ENCODE data around the gene ZNF148.

ZNF148 gene

DNA sequence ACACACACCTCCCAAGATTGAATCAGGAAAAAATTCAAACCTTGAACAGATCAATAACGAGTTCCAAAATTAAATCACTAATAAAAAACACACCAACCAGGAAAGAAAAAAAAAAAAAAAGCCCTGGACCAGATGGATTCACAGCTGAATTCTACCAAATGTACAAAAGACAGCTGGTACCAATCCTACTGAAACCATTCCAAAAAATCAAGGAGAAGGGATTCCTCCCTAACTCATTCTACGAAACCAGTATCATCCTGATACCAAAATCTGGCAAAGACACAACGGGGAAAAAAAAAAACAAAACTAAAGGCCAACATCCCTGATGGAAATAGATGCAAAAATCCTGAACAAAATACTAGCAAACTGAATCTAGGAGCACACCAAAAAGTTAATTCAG lies 108.2 kb downstream of the ZNF148 start:
- no peak for DNase-seq

DNA sequence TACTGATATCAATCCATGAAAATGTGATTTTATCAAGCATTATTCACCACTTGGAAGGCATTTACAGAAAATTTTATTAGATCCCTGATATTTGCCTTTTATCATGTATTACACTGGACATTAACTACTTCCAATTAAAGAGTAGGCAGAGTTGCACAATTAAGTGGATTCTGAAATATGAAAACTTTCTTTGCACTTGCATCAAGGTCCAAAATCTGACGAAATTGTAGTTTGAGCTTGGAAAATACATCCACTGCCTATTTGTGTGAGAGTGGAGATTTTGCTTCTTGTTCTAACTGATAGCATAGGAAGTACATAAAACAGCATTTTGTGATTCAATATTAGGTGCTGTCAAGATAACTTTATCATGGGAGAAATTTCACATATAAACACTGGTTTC lies 113.0 kb downstream of the ZNF148 start:
- DNase-seq, result no peak

DNA sequence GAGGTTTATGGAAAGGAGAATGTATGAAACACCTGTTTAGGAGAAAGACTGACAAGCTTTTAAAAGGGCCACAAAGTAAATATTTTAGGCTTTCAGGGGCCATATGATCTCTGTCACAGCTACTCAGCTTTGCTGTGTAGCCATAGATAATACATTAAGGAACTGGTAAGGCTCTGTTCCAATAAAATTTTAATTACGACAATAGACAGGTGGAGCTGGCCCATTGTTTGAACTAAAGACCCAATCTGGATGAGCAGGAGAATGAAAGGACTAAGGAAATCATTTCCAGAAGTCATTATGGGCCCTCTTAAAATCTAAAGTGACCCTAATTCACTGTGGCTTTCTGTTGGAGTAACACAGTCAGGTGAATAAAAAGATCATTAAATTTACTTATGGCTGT lies 114.1 kb downstream of the ZNF148 start:
- DNase-seq, result no peak

DNA sequence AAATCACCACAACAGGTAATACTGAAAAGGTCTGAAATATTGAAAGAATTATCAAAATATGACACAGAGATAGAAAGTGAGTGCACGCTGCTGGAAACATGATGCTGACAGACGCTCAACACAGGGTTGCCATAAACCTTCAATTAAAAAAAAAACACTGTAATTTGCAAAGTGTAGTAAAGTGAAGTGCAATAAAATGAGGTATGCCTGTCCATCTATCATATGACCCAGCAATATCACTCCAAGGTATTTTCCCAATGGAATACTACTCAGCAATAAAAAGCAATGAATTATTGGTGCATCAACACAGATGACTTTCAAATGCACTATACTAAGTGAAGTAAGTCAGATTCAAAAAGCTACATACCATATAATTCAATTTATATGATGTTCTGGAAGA lies 115.0 kb downstream of the ZNF148 start:
- DNase-seq, result no peak

DNA sequence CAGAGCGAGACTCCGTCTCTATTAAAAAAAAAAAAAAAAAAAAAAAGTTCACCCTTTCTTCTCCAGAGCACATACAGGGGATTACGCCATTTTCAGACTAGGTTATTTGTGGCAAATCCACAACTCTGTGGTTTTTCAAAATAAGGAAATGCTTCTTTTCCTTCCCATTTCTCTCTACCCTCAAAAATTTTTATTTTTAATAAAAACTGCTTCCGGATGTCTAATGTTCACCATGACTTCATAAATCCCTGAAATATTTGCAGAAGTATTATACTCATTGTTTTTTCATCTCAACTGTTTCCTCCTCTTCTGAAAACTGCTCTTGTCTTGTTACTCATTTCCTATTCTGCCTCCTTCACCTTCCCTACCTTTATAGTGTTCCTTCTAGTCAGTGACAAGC lies 117.6 kb downstream of the ZNF148 start:
- no peak for DNase-seq

DNA sequence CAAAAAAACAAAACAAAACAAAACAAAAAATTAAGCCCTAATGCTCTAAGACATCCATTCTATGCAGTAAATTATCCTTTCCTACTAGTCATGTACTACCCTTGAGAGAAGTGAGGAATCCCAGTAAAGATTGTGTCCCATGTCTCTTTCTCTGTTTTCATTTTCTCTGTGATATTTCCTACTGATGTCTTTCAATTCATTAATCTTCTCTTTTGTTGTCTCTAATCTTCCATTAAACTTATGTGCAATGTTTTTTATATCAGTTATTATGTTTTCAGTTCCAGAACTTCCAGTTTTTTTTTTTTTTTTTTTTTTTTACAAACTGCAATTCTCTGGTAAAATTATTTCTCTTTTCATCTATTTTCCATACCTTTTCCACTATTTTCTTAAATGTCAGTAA lies 118.5 kb downstream of the ZNF148 start:
- DNase-seq, result no peak

DNA sequence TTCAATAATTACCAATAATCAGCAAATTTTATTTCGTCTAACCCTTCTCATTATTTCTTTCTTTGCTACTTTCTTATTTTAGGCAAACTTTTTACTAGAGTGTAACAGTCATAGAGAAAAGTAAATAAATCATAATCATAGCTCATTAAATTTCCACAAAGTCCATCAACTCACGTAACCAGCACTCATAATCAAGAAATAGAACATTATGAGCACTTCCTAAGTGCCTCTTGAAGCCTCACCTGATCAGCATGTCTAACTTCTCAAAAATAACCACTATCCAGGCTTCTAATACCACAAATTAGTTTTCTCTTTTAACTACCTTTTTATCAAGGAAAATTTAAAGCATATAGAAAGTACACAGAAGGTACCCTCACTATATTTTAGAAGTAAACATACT lies 124.2 kb downstream of the ZNF148 start:
- DNase-seq, result no peak

DNA sequence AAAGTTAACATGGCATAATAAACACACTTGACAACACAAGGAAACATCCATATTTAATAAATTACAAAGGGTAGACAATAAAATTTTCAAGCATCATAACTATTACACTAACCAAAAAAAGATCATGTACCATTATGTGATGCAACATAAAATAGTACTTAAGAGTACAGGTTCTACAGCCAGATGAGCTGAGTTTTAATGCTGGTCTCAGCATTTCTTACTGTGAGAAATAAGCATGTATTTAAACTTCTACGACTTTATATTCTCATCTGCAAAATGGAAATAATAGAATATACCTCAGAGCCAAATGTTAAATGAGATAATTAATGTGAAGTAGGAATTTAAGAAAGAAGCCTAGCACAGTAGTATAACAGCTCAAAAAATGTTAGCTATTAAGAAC lies 128.9 kb downstream of the ZNF148 start:
- DNase-seq, result no peak

DNA sequence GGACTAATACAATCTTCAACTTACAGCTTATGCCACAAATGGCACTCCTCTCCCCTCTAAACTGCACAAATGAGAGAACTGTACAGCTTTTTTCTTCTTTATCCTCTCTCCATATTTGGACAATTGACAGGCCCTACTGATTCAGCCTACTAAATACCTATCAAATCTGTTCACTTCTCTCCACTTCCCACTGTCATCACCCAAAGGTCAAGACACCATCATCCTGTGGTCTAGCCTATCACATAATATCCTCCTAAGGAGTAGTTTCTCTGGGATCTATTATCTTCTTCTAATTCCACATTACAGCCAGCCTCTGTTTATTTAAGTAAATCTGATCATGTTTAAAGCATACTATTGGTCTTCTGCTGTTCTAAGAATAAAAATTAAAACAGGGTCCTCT lies 129.6 kb downstream of the ZNF148 start:
- DNase-seq, result no peak

DNA sequence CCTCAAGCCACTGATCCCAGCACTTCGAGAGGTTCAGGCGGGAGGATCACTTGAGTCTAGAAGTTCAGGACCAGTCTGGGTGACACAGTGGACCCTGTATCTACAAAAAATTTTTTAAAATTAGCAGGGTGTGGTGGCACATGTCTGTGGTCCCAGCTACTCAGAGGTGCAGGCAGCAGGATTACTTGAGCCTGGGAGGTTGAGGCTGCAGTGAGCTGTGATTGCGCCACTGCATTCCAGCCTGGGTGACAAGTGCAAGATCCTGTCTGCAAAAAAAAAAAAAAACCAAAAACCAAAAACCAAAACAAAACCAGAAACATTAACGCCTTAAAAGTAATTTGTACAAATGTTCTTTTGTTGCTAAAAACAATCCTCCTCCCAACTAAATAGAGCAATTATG lies 134.6 kb downstream of the ZNF148 start:
- DNase-seq, result no peak

DNA sequence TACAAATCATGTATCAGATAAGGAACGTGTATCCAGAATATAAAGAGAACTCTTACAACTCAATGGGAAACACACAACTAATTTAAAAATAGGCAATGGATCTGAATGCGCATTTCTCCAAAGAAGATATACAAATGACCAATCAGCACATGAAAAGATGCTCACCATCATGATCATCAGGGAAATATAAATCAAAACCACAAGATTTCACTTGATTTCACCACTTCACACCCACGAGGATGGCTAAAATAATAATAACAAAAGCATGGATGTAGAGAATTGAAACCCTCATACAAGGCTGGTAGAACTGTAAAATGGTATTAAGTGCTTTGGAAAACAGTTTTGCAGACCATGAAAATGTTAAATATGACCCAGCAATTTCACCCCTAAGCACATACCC lies 135.9 kb downstream of the ZNF148 start:
- no peak for DNase-seq

DNA sequence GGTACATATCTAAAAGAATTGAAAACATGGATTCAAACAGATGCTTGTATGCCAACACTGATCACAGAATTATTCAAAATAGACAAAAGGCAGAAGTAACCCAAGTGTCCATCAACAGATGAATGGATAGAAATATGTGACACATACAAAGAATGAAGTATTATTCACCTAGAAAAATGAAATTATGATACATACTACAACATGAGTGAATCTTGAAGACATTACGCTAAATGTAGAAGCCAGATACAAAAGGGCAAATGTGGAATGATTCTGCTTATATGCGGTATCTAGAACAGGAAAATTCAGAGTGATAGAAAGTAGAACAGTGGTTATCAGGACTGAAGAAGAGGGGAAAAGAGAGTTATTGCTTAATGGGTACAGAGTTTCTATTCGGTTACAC lies 136.4 kb downstream of the ZNF148 start:
- no peak for DNase-seq

DNA sequence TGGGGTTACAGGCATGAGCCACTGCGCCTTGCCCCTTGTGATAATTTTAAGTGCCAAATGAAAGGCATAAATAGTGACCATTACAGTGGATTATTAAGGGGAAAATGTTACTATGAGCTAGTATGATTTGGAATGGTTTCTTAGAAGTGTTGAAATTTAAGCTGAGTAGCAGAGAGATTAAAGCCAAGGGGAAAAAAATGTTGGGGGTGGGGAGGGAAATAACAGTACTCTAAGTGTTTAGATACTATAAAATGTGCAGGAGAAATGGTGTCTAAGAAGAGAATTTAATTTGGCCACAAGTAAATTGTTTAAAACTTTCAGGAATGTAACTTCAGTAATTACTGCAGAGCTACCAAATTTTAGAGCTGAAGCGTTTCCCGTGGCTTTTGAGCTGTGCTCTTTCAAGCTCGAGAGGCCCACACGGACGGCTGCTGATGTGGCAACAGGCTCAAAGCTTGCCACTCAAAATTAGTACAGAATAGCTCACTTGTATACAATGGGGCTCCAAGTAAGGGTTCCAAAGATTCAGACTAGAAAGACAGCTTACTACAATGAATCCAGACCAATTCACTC lies 138.7 kb downstream of the ZNF148 start:
- no peak for DNase-seq

DNA sequence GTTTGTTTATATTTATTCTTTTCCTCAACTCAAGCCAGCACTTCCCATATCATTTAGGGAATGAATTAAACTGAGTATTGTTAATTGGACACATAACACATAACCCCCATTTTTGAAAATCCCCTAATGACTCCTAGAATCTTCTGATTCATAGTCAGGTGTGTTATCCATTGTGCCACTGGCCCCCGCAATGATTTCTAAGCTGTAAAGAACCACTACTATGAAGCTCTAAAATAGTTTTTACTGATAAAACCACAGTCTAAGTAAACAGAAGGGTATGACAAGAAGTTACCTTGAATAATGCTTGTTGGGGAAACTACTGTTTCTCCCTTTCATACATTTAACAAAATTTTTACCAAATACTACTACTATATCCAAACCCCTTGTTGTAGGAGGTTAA lies 140.3 kb downstream of the ZNF148 start:
- no peak for DNase-seq

DNA sequence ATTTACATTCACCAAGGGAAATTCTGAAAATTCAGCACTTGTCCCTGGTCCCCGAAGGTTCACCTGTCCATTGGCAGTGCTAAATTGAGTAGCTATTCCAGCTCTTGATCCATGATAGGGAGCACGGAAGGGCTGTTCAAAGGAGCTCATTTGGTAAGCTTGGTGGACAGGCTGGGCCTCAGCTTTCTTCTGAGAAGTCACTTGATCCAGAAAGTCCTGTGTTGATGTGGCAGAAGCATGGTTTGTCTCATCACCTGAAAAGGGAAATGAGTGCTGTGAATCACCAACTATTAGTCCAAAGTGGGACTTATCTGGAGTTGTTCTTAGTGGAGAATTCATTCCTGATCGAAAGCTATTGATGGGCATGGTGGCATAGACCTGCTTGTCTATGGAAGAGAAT lies 142.7 kb downstream of the ZNF148 start:
- DNase-seq, result no peak

DNA sequence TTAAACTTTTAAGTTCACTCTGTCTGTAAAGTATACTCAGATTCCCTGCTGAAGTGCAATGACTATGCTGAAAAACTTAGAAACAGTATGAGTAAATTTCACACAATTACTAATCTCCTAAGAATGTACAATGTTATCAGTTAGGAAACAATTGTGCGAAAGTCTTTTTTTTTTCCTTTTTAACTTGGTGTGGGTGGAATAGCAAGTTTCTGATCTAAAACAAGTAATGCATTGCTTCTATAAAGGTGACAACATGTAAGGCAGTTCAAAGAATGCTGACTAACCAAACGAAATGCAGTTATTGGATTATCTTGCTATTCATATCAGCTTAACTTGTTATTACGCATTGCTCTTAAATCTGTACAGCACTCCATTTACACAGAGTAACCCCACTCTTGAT lies 143.2 kb downstream of the ZNF148 start:
- DNase-seq, result no peak

DNA sequence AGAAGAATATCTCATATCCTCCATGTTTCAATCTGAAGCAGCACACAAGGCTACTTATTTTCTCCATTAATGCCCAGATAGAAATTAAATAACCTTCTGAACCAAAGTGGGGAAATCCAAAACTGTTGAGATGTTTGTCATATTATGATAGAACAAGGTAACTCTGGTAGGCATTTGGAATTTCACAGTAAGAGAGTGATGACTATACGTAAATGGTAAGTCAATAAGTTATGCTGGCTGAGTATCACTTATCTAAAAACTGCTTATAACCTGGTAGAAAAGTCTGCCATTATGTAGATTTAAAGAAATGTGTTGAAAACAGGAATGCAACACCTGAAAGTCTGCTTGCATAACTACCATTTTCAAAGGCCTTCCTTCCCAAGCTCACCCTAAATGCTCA lies 145.4 kb downstream of the ZNF148 start:
- no peak for DNase-seq

DNA sequence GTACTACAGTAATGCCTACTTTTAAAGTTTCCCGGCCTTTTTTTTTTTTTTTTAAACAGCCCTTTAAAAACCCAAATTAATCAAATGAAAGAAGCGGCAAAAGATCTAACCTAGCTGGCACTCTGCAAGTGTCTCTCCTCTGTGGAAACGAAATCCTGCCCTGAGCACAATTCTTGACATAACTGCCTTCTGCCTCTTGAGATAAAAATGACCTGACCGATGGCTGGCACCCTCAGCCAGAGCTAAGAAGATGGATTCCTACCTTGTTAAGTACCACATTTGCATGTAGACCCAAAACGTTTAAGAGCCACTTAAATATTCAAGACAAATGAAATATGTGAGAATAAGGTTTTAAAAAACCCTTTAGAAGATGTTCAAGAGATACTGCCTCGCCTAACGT lies 146.0 kb downstream of the ZNF148 start:
- DNase-seq, result no peak

DNA sequence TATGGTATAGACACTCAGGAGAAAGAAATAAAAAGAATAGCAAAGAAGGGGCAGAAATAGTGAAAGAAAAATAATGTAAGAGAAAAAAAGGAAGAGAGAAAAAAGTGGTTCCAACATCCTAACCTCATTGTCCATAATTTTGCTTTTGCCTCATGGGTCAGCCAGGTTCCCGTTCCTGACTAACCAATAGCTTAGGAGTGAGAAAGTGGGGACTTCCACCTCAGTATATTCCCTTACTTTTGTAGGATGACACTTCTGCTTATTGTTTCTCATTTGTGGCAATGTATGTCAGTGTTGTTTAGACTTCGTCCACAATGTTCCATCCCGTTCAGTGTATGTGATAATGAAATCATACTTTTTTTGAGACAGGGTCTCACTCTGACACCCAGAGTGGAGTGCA lies 153.3 kb downstream of the ZNF148 start:
- no peak for DNase-seq

DNA sequence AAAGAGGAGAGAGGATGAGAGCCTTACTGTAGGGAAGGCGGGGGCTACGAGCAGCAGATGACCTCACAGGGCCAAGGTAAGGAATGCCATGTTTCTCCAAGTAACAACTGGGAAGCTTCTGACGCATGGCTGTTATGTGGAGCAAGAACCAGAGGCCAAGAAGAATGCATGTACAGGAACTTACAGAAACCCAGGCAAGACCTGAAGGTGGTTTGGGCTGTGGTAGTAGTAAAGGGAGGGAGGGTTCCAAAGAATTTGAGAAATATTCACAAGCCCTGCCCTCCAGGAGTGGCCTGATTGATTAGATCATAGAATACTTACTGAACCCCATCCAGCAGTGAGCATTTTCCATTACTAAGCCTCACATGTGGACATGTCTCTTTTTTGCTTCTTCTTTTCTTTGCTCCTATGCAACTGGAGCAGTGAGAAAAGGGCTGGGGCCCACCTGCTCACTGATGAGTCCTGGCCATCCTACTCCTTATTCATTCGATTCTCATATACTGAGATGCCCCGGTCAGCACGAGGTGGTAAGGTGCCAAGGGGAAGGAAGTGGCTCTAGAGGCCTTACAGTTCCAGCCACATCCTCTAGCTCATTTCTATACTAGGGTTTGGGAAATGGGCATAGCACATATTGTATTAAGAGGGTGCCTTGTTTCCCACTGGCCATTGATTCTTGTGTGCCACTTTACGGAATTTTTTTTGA lies 154.2 kb downstream of the ZNF148 start:
- no peak for DNase-seq

DNA sequence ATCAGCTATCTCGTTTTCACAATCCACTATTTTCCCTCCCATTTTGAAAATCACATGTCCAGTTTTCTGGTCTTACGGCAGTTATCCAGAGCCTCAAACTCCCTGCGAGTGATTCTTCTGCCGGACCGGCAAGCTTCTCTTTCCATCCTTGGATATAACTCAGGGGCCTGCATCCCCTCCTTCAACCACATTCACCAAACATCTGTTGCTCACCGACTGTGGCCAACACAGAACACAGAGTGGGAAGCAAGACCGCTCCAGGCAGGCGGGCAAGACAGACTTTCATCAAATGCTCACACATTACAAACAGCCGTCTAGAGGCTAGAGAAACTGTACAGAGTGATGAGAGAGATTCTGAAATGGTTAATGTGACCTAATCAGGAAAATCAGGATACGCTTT lies 154.9 kb downstream of the ZNF148 start:
- DNase-seq, result no peak

DNA sequence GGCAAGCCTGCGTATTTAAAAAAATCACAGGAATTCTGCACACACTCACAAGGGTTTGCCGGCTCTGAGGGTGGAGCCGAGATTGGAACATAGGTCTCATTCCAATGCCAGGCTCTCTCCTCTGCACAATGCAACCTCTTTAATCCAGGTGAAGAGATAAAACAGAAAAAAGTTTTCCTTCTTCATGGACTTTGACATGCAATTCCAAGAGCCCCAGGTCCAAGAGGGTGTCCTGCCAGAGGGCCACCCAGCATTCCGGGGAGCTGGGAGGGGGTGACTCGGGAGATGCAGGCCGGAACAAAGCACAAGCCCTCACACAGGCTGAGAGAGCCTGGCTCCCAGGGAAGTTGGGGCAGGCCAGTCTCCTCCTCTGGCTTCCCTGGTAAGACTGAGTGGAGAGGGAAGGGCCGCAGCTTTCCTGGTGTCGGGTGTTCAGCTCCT lies 155.8 kb downstream of the ZNF148 start:
- no peak for DNase-seq

DNA sequence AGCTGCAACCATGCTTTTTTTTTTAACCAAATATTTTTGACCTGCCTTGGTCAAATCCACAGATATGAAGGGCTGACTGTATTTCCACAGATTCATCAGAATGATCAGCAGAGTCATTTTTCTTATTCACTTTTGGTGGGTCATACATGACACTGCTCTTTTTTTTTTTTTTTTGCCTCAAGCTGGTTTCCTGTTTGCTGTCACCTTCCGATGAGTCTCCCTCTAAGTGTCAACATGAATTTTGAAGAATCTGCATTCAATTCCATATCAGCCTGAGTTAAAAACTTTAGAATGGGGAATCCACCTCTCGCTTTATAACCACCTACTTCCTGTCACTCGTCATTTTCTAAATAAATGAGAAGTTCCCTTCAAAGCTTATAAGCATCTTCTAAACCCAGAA lies 160.4 kb downstream of the ZNF148 start:
- DNase-seq, result no peak

DNA sequence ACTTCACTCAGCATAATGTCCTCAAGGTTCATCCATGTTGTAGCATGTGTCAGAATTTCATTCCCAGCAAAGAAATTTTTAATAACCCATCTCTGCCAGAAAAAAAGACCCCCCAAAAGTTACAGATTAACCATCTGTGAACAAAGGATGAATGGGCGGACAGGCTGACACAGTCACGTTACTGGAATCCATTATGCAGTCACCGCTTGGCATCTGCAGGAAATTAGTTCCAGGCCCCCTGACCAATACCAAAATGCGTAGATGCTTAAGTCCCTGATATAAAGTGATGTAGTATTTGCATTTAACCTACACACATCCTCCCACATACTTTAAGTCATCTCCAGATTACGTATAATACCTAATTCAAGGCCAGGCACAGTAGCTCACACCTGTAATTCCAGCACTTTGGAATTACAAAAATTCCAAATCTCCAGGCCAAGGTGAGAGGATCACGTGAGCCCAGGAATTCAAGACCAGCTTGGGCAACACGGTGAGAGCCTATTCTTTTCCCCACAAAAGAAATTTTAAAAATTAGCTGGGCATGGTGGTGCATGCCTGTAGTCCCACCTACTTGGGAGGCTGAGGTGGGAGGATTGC lies 161.1 kb downstream of the ZNF148 start:
- no peak for DNase-seq

DNA sequence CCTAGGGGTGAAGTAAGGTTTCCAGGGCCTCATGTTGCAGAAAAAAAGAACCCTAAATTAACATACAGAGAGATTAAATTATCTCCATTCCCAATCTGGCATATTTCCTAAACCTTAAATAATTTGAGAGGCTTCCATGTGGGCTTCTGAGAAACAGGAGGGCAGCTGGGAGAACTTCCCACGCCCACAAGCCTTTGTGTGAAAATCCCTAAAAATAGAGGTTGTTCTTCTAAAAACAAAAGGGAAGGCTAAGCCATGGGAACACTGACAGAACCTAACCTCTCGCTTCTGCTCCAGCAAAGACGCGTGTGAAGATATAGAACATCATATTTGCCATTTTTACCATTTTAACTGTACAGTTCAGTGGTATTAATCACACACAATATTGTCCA lies 161.8 kb downstream of the ZNF148 start:
- DNase-seq, result no peak

Measured in NCI-H526 treated with DMSO at 0.1 percent for 48 hours (cell line).